NCI-H2227 (cell line): ENCODE measurements around the gene ERICH6B.
A peak's percentile ranks its signal among the peaks of the same experiment; 100 is the strongest.

Source experiments
- DNase-seq: peaks from one replicate; lab custom pipeline; 2025; ENCODE audit not compliant: unreplicated experiment; lab: John Stamatoyannopoulos, UW

Gene ERICH6B

DNA sequence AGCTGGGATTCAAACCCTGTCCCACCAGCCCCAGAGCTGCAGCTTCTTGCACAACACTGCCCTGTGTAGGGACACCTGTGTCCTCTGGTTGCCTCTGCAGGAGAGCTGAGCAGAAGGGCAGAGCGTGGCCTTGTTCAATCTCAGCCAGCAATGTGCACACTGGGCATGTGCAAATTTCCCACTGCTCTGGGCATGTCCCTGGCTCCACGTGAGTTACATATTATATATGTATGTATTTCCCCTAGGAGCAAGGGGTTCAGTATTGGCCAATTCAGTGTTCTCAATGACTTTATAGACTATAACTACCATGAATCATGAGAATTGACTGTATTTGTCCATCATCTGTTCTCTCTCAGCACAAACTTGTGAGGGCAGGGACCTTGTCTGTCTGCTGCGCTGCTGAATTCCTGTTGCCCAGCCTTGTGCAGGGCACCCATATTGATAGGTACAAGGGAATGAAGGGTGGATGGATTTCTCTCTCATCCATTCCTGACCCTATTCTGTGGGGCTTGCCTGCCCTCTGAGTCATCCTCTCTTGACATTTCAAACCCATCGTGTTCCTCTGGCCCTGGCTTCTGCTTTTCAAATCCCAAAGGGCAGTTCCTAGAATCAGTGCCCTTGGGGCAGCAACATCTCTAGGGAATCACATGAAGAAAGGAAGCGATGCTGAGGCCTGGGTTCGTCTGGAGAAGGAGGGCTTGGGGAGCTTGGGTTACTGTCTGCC is 69.7 kb downstream of the ERICH6B start:
- no peak for DNase-seq

DNA sequence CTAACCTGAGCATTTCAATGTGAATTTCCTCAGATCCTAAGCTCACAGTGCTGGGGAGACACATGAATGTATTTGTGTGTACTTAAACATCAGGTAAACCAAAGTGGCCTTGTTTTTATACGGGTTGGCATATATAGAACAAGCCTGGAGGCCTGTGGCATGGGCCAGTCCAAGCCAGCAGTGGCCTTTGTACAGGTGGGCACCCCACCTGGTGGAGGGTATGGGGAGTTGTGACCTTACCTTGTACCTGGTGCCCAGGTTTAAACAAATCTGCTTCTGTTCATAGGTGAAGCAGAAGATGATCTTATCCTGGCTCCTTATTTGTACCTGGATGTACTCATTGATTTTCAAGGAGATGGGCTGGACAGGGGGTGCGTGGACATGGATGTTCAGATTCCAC is 71.0 kb downstream of the ERICH6B start:
- no peak for DNase-seq

DNA sequence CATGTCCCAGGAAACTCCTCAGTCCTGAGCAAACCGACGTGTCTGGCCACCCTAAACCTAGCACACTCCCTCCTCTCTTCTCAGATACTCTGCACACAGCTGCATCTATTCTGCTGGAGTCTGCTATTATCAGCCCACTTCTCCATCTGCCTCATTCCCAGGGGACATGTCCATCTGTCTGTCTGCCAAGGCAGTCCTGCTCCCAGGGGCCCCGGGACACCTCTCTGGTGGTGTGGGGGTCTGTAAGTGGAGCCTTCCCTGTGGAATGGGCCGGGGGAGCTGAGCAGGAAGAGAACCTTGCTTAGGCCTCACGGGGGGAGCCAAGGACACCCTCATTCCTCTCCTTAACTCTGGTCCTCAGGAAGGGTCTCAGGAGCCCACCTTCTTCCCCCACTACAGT is 72.7 kb downstream of the ERICH6B start:
- no peak for DNase-seq

DNA sequence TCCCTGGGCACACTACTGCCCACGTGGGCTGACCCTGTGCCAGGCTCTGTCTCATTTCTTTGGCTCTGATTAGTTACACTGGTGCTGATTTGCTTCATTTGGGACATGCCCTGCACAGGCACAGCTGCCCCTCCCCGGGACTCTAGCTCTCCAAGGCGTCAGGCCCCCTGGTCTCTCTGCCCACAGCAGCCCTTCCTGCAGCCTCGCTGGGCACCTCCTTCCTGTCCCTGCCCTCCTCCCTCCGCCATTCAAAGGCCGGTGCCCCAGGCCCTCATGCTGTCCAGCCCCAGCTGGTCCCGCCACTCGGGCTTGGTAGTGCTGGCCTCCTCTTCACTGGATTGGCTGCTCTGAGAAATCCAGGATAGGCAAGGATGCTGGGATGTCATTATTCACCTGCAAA is 73.1 kb downstream of the ERICH6B start:
- no peak for DNase-seq

DNA sequence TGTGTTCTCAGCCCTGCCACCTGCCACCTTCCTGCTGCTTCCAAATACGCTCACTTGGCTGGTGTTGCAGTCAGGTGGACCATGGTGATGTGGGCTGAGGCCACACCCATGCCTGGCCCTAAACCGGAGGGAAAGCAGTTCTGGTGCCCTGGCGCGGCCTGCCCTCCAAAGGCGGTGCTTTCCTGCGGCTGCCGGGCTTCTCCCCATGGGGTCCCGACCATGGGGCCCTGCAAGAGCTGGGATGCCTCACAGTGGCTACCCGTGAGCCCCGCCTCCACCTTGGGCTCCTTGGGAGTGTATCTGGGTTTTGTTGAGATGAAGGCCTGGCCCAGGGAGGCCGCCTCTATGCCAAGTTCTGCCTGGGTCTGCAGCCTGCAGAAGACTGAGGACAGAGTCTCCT is 73.7 kb downstream of the ERICH6B start:
- no peak for DNase-seq

DNA sequence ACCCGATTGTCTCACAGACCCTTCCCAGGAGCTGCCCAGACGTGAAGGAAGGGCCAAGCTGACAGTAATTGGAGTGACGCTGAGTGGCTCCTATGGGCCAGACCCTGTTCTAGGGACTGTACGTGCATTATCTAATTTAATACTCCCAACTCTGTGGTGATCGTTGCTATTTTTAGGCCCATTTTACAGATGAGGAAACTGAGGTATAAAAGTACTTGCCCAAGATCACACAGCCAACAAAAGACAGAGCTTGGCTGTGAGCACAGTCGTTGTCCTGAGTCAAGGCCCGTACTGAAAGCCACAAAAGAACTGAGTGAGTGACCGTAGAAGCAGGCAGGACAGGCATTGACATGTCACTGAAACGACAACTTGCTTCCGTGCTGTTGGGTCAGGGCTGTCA is 74.7 kb downstream of the ERICH6B start:
- DNase-seq = no peak

DNA sequence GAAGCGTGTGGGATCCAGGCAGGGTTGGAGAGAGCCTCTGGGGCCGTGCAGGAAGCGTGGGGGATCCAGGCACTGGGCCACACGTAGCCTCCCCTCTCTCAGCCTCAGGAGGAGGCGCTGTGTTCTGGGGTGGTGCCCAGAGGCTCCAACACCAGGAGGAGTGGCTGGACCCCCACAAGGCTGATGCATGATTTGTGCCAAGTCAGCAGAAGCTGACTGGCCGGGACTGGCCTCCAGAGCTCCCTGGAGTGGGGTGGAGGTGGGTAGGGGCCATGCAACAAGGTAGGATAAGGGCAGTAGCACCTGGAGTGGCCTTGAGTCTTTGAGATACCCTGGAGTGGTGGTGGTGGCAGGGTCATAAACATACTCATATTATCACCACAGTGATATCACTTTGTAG is 75.3 kb downstream of the ERICH6B start:
- no peak for DNase-seq

DNA sequence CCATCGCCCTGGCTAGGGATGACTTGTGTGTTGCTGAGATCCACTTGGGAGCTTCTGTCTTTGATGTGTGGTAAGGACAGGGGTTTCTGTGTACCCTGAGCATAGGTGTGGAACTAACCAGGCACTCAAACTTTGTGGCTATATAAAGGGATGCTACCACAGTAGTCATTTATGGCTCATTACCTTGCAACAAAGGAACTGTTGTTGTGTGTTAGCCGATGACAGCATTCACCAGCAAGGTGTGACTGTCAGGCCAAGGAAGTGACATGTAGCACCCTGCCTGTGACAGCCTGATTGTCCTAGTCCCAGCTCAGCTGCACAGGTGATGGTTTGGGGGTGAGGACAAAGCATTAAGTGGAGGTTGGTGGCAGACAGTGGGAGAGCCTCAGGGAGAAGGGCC is 77.2 kb downstream of the ERICH6B start:
- no peak for DNase-seq

DNA sequence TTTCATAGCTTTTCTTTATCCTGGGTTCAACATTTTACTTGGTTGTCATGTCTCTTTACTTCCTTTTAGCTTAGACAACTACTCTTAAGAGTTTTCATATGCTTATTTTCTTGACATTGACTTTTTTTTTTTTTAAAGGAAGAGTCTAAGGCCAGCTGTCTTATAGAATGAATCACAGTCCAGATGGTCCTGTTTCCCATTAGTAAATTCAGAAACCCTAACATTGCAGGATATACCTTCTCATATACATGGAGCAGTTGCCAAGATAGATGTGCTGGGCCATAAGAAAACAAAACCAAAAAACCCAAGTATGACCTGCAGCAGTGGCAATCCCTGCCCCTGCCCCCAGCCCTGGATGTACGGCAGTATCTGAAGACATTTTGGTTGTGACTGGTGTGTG is 78.0 kb downstream of the ERICH6B start:
- no peak for DNase-seq

DNA sequence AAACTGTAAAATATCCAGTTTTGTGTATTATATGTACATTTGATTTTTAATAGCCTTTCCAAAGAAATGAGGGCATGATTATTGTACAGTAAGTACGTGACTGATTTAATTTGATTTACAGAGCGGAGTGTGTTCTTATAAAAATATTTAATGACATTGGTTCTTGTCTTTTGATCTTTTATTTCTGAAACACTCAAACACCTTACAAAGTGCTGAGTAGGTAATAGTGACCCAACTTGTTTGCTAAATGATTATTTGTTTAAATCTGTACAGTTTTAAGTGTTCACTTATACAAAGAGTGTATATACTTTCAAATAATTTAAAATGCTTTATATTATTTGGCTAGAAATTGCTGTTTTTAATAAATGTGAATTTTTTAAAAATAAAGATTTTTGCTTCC is 79.3 kb downstream of the ERICH6B start:
- DNase-seq = no peak

DNA sequence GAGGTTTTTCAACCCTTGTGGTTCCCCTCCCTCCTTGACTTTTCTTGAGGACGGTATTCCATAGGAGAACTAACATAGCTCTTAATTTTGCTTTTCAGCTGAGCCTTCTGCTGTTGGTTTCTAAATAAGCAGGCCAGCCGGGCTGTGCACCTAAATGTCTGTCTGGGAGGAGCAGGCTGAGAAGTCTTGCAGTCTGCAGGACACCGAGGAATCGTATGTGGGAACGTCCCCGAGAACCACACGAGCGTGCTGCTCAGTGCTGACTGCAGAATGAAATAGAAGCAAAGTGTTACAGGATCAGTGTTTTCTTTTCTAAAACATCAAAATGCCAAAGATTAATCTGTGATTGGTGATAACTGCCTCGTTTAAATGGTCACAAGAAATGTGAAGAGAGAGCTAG is 80.9 kb downstream of the ERICH6B start:
- no peak for DNase-seq

DNA sequence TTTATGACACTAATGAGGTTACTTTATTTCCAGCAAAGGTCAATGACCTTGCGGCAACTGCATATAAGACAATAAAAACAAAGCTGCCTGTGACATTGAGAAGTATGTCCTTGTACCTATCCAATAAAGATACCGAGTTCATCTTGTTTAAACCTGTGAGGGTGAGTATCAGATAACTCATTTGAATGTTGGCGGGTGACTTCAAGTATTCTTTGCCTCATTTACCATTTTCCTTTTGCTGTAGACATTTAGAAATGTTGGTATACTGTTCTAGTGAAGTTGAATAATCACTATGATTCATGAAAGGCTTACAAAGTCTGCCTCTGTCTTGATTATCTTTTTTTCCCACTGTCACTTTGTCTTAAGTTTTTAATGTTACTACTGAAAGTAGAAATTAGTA is 85.8 kb downstream of the ERICH6B start:
- no peak for DNase-seq

DNA sequence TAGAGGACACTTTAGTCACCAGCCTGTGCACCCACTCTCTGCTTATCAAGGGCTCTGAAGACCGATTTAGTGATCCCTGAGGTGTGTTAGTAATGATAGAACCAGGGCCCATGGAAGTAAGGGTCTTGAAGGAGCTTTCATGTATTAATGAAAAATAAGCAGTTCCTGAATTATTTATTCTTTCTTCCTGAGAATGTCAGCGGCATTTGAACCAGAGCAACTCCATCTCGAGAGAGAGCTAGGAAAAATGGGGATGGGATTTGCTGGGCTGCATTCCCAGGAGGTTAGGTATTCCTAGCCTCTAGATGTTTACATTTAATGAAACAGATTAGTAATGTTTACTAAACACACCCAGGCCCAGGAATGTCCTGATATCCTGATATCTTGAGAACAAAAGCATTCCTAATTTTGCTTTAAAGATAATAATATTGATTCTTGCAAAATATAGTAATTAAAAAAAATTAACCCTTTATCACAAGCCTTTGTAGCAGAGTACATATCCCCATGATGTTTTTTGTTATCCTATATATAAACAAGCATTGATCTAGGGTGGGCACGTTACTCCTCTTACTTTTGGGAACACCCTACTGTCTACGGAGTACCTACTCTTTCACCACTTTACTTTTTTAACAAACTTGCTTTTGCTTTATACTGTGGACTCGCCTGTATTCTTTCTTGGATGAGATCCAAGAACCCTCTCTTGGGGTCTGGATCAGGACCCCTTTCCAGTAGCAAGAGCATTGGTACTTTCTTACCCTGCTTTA is 87.7 kb downstream of the ERICH6B start:
- DNase-seq = no peak

DNA sequence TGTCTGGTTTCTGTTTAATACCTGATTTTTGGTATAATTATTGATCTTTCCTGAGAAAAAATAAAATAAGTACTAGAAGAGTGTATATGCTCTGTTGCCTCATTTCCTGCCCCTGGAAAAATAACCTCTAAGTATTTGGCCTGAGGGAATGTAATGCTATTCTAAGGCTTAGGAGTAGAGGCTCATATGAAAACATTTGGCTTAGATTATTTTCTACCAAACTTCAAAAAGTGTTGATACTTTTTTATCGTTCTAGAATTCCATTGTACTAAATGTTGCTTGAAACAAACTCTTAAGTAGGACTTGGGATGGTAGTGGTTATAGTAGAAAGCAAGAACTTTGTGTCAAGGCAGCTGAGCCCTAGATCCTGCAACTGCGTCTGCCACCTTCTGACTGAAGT is 93.0 kb downstream of the ERICH6B start:
- DNase-seq = no peak

DNA sequence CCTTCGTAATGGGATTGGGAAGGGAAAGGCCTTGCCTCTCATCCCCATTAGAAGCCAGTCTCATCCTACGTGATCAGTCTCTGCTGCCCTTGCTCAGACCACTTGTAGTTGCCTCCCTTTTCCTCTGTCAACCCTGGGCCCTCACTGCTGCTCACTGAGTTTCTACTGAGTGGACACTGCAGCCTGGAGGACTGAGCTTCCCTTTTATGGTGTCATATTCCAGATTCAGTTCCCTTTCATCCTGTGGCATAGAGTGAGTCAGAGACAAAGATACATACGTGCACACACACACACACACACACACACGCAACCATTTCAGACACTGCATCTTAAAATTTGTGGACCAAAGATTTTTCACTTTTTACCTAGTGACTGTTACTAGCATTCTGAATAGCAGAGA is 94.2 kb downstream of the ERICH6B start:
- no peak for DNase-seq

DNA sequence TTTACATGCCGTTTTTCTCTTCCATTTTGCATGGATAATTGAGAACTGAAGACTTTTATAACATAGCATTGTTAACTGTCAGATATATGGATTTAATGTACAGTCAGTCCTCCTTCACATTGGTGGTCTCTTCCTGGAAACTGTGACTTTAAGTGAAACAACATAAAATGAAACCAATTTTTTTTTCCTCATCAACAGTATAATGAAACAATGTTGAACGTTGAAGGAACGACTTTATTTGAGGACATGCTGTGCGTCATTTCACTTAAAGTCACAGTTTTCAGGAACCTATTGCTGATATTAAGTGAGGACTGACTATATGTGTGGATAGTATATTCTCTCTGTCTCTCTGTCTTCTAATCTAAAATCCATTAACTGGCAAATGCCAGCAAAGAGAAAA is 96.0 kb downstream of the ERICH6B start:
- DNase-seq = no peak

DNA sequence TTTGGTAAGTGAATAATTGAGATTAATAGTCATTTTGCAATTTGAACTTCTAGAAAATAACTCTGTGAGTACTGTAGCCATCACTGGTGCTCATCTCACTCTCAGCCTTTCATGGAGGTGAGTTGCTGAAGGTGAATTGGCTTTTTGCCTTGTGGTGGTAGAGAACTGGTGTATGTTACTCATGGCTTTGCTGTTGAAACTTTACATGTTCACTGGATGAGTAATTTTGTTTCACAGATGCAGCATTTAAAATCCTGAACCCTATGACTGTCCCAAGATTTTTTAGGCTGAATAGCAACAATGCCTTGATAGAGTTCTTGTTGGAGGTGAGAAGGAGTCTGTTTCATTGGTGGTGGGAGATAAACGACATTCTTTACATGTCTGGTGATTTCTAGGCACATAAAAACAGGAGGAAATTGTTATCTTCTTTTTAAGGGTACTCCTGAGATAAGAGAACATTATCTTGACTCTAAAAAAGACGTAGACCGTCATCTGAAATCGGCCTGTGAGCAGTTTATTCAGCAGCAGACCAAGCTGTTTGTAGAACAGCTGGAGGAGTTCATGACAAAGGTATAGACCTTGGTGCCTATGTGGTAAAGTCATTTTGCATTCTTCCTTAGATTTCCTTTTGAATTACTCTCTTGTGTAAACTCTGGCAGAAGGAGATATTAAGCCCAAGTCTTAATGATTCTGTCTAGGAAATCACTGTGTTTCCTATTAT is 96.9 kb downstream of the ERICH6B start:
- DNase-seq = no peak

DNA sequence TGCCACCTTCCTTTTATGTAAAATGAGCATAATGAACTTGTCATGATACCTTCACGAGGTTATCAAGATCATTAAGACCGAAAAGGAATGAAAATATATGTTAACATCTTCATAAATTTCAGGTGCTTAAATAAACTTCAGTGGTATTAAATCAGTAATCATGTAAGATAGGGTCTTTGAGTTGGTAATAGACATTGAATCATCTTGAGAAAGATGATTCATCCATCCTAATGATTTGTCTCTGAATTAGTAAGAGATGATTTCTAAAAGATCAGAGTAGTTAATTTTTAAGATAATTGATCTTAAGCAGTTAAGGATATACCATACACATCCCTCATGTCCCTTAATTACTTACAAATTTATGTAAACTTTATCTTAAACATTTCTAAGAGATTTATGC is 98.8 kb downstream of the ERICH6B start:
- DNase-seq = no peak

DNA sequence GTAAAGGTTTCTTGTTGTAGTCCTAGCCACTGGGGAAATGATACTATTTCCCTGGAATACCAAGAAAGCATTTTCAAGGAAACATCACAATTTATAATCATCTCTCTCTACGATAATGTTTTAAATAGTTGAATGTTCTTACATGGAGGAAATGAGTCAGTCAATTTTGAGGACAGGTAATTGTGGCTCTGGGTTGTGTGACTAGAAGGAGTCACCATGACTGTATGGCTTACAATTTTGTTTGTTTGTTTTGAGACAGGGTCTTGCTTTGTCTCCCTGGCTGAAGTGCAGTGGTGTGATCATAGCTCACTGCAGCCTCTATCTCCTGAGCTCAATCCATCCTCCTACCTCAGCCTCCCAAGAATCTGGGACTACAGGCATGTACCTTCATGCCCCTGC is 103.4 kb downstream of the ERICH6B start:
- DNase-seq = no peak

DNA sequence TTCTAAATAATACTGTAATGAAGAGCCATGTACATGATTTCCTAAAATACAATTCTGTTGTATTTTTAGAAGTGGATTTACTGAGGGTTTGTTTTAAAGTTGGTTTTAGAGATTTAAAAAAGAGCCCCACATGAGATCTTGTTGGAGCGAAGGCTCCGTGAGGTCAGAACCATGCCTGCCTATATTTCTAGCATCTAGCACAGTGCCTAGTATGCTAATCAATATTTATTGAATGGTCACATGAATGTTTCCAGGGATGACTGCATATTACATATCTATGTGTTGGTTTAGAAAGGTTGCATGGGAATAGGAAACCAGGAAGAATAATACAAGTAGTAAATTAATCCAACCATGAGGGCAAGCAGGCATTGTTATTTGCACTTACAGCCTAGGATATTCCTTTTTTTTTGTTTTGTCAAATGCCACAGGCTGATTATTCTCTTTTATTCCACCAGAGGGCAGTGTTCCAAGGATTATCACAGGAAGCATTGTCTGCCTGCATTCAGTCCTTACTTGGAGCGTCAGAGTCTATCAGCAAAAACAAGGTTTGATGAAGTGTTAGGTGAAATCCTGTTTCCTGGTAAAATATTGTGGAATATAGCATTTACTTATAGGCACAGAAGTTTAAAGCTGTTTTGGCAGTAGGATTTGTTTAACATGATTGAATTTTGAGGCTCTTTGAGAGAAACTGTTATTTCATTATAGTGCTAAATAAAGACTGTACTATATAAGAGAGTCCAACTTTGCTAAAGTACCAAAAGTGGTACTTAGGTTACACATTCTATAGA is 104.0 kb downstream of the ERICH6B start:
- peak; percentile 70 for DNase-seq

DNA sequence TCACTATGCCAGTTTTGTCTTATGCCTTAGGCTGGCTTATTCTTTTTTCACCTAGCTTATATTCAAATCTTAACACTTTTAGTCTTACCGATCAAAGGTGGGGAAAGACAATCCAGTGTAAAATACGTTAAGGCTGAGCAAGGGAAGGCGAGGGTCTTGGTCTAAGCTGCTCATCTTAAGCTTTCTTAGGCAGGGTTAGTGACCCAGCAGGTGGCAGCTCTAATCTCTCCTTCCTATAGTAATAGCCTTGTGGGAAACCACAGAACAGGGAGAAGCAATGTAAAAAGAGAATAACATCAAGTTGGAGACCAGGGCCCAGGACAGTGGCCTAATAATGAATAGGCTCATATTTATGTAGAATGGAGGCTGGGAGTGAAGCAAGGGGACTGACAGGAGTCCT is 104.9 kb downstream of the ERICH6B start:
- no peak for DNase-seq
